HG02588 (cell line): ENCODE data around the gene WWC1.
"Not testable (repeated sequence)": the region's sequence is repeated elsewhere in the genome, so short reads cannot be mapped to it uniquely, and the experiment has no call there.

Source experiments
- ATAC-seq: cut with Tn5 transposase; IDR thresholded peaks from one replicate; pipeline ENCODE4 v1.9.1; 2021; ENCODE audit warnings: mild to moderate bottlenecking, moderate library complexity; ENCODE audit not compliant: unreplicated experiment

Gene WWC1

GRCh38 chr5:168328814-168329213, 37.4 kb downstream of the WWC1 start:
- no peak for ATAC-seq

GRCh38 chr5:168329302-168329701, 37.9 kb downstream of the WWC1 start:
- ATAC-seq = no peak

DNA sequence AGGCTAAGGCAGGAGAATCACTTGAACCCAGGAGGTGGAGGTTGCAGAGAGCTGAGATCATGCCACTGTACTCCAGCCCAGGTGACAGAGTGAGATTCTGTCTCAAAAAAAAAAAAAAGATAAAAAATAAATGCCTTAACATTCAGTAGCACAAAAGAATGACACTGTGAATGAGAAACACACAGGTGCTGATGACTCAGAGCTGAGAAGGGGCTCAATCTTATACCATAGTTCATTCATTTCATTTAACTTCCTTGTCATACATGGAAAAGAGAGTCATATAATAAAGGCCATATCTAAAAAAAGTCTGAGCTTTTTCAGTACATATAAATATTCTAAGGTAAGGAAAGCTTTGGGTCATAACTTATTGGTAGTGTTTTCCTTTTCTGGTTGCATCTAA, 40.6 kb downstream of the WWC1 start:
- ATAC-seq = no peak

- ATAC-seq = no peak
Observed at GRCh38 chr5:168334280-168334679, 42.8 kb downstream of the WWC1 start.

DNA sequence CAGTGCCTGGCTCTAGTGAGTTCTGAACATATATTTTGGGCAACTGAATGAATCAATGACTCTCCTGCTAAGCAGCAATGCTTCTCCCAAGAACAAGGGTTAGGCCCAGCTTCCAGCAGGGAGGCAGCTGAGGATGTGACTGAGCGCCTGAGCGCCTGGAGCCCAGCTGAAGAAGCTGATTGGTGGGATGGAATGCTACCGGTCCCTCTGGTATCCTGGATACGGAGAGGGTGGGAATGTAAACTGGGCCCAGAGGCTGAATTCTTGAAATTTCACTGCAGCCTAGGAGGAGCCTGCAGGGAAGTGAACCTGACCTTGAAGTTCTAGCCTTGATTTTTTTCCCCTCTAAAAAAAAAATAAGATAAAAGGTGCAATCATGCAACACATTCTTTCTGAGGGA, 43.2 kb downstream of the WWC1 start:
- ATAC-seq = no peak

DNA sequence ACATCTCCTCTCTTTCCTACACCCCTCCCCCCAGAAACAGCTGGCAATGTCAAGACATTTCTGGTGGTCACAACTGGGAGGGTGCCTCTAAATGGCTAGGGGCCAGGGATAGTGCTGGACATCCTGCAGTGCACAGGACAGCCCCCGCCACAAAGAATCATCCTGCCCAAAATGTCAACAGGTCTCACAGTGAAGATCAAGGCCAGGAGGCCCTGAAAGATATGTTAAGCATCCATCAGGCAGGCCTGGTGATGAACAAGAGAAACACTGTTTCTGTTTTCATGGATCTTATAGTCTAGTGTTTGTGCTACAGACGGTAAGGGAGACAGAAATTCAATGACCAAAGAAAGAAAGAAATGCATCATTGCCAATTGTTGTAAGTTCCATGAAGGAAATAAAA, 45.9 kb downstream of the WWC1 start:
- ATAC-seq = no peak

DNA sequence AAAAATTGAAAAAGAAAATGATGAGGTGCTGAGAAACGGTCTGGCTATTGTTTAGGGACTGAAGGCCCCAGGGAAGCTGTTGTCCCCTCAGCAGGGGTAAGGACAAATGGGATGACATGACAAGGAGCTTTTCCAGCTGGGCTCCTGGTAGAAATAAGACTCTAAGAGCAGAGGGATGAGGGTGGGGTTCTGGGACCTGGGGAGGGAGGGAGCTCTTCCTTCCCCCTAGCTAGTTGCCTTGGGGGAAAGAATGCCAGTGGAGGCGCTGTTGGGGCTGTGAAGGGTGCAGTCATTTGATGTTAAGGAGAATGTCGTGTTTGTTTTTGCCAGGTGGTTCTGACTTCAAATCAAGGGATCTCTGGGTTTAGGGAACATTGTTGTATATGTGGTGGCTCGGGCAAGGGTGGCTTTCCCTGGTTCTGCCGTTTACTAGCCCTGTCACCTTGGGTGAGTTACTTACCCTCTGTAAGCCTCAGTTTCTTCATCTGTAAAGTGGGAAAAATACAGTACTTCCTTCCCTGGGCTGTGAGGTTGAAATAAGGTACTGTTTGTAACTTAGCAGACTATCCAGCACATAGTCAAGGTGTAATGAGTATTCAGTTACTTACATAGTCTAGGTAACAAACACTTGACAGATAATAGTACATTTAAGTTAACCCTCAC, 47.8 kb downstream of the WWC1 start:
- ATAC-seq = no peak

GRCh38 chr5:168339772-168340140, 48.3 kb downstream of the WWC1 start:
- ATAC-seq = not testable (repeated sequence)

DNA sequence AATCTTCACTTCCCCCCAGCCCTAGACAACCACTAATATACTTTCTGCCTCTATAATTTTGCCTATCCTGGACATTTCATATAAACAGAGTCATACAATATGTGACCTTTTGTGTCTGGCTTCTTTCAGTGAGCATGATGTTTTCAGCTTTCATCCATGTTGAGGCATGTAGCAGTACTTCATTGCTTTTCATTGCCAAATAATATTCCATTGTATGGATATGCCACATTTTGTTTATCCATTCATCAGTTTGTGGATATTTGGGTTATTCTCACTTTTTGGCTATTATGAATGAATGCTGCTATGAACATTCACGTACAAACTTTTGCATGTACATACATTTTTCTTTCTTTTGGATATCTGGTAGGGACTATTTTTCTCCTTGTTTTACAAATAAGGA, 49.0 kb downstream of the WWC1 start:
- ATAC-seq = no peak

- no peak for ATAC-seq
Observed at GRCh38 chr5:168341178-168341577, 49.7 kb downstream of the WWC1 start.

DNA sequence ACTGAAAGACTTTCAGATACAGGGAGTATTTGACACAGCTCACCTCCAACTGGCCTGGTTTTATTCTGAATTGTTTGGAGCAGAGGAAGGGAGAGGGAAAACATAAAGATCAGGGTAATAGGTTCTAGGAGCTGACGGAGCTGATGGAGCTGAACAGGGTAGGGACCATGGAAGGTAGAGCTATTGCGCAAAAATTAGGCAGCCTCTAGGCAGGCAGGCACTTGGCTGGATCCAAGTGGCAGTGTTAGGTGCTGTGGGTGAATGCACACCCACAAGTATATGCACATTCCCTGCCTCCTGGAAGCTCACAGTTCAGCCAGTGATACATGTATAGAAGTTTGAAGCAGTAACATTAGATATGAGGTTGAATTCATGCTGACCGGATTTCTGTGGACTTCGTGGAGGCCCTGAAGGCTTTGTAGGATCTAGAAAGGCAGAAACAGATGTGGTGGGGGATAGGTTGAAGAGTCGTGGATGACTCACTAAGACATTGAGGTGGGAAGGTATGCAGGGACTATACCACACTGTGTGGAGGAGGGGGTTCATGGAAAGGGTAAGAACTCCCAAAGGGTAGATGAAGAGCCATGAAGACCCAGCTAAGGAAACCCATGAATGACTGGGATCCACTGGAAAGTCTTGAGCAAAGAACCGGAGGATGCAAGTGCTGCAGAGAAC, 50.8 kb downstream of the WWC1 start:
- no peak for ATAC-seq

DNA sequence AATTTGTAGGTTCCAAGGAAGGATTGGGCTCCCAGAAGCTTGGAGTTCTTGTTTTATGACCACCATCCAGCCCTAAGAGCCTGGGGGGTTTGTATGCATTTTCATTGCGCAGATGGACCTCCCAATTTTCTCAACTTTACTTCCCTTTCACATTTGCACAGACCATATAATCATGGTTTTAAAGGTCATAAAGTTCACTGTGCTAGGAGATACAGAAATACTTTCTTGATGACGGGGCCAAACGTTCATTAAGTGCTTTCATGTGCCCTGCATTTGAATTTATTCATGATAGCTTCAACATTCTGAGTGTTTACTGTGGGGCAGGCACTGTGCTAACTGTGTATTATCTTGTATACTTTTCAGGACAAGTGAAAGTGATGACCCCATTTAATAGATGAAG, 51.5 kb downstream of the WWC1 start:
- ATAC-seq = no peak

DNA sequence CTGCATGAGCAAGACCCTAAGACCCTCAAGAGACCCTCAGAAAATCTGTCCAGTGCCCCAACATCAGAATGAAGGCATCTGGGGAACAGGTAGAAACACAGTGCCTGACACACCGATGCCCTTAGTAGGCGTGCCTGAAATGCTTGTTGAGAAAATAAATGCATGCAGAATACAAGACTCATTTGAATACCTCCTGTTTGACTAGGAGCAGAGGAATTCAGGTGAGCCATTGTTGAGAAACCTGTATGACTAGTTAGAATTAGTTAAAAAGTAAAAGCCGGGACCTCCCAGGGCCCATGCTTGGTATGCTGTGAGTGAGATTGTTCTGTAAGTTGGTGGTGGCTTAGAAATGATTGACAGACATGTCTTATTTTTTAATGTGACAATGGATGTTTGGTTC, 55.0 kb downstream of the WWC1 start:
- ATAC-seq = no peak

DNA sequence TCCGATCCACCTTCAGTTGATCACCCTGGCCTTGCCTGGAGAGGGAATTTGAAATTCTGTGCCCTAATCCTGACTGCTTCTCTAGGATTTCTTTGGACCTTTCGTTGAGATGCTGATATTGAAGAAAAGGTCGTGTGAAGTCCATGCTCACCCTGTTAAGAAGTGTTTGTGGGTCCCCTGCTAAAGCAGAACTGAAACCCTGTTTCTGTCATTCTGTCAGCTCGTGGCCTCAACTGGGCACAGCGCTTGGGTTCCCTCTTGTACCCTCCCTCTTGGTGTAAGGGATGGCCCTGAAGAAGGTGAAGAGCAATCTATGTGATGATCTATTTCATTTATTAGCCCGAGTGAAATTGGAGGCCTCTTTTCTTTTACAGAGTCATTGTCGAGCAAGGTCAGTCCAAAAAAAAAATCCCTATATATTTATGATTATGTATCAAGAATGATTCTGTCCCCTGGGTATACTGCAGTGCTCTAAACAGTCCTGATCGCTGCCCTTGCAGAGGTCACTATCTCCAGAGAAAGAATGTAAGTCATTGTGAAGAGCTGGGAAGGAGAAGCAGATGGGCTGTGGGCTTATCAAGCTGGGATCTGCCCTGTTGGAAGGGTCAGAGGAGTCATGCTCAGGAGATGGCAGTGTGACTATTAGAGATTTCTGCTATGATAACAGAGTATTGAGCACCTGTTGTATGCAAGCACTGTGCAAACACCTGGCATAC, 56.1 kb downstream of the WWC1 start:
- ATAC-seq = no peak

DNA sequence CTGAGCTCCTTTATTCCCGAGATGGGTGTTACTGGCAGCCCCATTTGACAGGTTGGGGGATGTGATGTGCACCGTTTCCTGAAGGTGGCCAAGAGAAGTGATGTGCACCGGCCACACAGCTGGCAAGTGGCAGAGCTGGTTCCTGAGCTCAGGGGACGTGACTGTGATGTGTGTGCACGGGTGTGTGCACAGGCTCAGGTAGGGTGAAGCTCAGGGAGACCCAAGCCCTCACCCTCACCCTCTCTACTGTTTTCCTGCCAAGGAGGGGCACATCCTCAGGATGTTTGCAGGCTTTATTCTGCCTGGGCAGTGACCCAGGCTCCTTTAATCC, 56.6 kb downstream of the WWC1 start:
- ATAC-seq = no peak

GRCh38 chr5:168350315-168350714, 58.9 kb downstream of the WWC1 start:
- no peak for ATAC-seq

DNA sequence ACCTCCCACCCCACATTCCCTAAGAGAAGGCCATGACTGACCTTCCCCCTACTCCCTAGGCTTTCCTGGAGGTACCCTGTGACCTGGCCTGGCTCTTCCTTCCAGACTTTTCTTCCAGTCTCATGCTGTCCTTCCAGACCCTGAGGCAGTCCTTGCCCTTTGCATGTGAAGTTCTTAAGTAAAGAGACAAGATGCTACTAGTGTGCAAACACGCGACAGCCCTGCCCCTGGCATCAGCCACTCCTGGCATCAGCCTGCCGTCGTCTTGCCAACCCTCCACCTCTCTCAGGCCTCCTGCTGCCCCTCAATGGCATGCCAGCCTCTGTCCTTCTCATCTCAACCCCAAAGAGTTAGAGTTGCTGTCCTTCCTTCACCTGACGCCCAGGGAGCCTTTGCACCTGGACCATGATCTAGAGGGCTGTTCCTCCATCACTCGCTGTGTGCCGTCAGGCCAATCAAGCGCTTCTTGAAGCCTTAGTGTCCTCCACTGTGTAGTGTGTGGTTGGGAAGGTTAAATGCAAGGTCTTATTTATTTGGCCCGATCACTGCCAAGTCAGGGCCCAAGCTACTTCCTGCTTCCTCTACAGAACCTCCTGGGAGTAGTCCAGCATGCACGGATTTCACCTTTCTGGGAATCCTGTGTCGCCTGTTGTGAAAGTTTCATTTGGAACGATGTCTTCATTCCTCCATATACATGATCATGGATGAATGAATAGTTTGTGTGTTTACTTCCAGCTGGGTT, 61.9 kb downstream of the WWC1 start:
- no peak for ATAC-seq

GRCh38 chr5:168354397-168354796, 63.0 kb downstream of the WWC1 start:
- ATAC-seq = no peak

DNA sequence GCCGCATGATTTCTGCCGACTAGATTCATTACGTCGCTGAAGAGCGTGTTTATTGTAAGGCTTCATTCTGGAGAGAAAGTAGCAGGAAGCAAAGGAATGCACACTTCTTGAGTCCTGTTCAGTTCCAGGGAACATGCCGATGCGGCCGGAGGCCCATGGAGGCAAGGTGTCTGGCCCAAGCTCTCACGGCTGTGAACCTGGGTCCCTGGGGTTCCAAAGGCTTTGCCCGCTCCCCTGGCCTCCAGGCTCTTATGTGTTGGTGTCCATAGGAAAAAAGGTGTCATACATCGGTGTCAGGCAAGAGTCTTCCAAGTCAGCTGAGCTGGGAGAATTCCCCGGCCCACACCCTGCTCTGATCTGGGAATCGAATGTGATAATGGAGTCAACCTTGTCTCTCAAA, 64.7 kb downstream of the WWC1 start:
- no peak for ATAC-seq

DNA sequence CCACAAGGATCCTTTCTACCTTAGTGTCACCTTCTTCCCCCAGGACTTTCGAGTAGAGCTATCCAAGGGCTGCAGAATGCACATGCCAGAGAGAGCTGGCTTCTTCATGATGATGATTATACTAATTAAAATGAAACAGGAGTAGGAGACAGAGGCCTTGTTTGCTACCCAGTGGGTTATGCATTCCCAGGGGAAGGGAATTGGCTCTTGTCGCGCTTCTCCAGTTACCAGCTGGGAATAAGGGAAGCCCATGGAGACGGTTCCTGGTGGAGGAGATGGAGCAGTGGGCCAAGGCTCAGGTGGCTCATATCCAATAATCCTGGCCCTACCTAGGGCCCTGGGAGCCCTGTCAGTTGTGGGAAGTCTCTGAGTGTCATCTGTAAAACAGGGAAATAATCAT, 65.1 kb downstream of the WWC1 start:
- no peak for ATAC-seq

GRCh38 chr5:168357876-168358275, 66.4 kb downstream of the WWC1 start:
- ATAC-seq = no peak
